Lower leg skin (tissue), 3 donors: ENCODE measurements around the gene GIMAP7.

Experiments
- CTCF ChIP-seq, 3 donors: fragments of 450-650 bp; IDR thresholded peaks; one replicate each; pipeline ENCODE4 v1.5.1; 2016; ENCODE audit warnings: antibody characterized with exemption in 3 of 3, mild to moderate bottlenecking in 3 of 3, moderate library complexity in 2 of 3
- POLR2A ChIP-seq, 2 donors: fragments of 450-650 bp; IDR thresholded peaks; one replicate each; pipeline ENCODE4 v1.6.1; 2016 to 2017; ENCODE audit warnings: antibody characterized with exemption in 2 of 2, mild to moderate bottlenecking in 1 of 2, moderate library complexity in 1 of 2

- TF ChIP-seq CTCF (IDR thresholded peaks at IDR 0.05) (no peak), POLR2A (IDR thresholded peaks at IDR 0.05) (no peak)
Observed at GRCh38 chr7:150503581-150503980, 11.1 kb upstream of the GIMAP7 start.
